Mesodermal cell (in vitro differentiated cells): ENCODE data around the gene SMIM1.

Source experiments
- H3K27ac ChIP-seq: 2 replicates; pipeline ENCODE4 v1.7.0; 2013; ENCODE audit warnings: mild to moderate bottlenecking, low read depth, low read length, moderate library complexity; ENCODE audit not compliant: severe bottlenecking
- H3K36me3 ChIP-seq: 2 replicates; pipeline ENCODE4 v1.7.1; 2013; ENCODE audit warnings: mild to moderate bottlenecking, low read length, moderate library complexity; ENCODE audit not compliant: control insufficient read depth, insufficient read depth
- H3K4me1 ChIP-seq: one replicate; pipeline ENCODE4 v1.7.1; 2013; ENCODE audit warnings: mild to moderate bottlenecking, low read length; ENCODE audit not compliant: insufficient read depth, control insufficient read depth, poor library complexity, severe bottlenecking
- H3K4me3 ChIP-seq: 2 replicates; pipeline ENCODE4 v1.7.0; 2013; ENCODE audit warnings: low read length, control low read depth, mild to moderate bottlenecking; ENCODE audit not compliant: insufficient read depth, poor library complexity, severe bottlenecking; ENCODE audit errors: extremely low read depth
- H3K9me3 ChIP-seq: 2 replicates; pipeline ENCODE4 v1.7.1; 2013; ENCODE audit warnings: mild to moderate bottlenecking, low read length, moderate library complexity; ENCODE audit not compliant: control insufficient read depth
- WGBS, 2 experiments: methylation state at CpG; one replicate each; pipeline ENCODE4 v1.1.5; 2013; ENCODE audit warnings: missing lambda C conversion rate in 2 of 2; ENCODE audit not compliant: insufficient coverage in 2 of 2; 5-methylcytosine and 5-hydroxymethylcytosine counted together

Gene SMIM1

GRCh38 chr1:3740042-3740441 lies 32.5 kb upstream of the SMIM1 start:
- Histone ChIP-seq H3K36me3 (peaks cover 78% of the 10 kb centered on the region), H3K4me1 (peaks cover 3% of the 10 kb centered on the region), H3K4me3 (no peak overlapping the region), H3K27ac (no peak overlapping the region), H3K9me3 (no peaks in the 10 kb centered on the region)
- 98 to 99% methylated on average over 9 of the region's 9 CpGs for WGBS, 2 experiments

DNA sequence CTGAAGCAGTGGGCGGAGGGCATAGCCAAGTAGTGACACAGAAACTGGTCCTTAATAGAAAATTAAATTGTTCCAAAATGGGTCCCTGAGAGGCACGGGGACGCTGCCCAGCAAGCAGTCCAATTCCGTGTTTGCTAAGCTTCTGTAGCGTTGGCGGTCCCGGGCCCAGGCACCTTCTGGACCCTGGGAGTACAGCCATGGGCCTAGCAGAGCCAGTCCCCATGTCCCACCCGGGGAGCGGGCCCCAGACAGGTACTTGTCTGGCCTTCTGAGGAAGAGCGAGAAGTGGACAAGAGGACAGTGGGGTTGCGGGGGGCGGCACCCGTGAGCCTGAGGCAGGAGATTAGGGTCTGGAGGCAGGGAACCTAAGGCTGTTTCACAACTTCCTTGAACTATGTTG lies 31.8 kb upstream of the SMIM1 start:
- Histone ChIP-seq H3K4me1 (peaks cover 6% of the 10 kb centered on the region), H3K27ac (no peak overlapping the region), H3K36me3 (peaks cover 75% of the 10 kb centered on the region), H3K9me3 (no peaks in the 10 kb centered on the region), H3K4me3 (no peak overlapping the region)
- WGBS, 2 experiments, result 97 to 98% methylated on average over 9 to 13 of the region's 13 CpGs

DNA sequence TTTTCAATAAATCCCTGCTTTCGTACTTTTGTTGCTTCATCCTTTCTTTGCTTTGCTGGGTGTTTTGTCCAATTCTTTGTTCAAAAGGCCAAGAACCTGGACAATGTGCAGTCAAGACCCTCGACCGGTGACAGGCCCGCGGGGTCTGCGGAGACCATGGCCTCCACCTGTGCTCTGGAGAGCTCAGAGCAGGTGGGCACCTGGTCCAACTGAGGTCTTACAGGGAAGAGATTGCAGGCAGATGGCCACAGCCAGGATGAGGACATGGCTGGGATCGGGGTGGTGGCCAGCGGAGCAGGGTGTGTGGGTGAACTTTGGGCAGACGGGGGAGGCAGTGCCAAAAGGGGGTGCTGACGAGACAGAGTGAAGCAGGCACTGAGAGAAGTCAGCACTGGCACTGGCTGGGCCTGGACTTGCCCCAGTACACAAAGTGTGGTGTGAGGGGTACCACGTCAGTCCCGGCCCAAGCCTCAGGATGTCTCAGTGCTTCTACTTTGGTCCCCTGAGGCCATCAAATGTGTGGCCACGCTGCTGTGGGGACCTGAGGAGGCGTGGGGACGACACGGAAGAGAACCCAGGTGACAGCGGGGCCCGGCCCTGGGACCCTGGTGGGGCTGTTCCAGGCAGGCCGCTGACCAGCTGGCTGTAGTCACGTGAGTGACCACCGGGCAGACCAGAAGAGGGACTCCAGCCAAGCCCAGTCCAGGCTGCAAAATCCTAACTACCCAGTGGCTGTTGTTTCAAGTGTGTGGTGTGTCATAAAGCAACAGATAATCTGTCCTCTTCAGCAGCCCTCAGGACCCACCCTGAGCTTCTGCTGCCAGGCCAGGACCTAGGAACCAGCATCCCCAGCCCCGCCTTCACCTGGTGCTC lies 30.7 kb upstream of the SMIM1 start:
- no peaks in the 10 kb centered on the region for H3K9me3 ChIP-seq
- no peak overlapping the region for H3K4me3 ChIP-seq
- 95 to 97% methylated on average over 19 to 20 of the region's 22 CpGs for whole genome bisulfite sequencing, 2 experiments
- peaks cover 65% of the 10 kb centered on the region for H3K36me3 ChIP-seq
- H3K4me1 ChIP-seq, result peaks cover 9% of the 10 kb centered on the region
- H3K27ac ChIP-seq, result no peak overlapping the region

DNA sequence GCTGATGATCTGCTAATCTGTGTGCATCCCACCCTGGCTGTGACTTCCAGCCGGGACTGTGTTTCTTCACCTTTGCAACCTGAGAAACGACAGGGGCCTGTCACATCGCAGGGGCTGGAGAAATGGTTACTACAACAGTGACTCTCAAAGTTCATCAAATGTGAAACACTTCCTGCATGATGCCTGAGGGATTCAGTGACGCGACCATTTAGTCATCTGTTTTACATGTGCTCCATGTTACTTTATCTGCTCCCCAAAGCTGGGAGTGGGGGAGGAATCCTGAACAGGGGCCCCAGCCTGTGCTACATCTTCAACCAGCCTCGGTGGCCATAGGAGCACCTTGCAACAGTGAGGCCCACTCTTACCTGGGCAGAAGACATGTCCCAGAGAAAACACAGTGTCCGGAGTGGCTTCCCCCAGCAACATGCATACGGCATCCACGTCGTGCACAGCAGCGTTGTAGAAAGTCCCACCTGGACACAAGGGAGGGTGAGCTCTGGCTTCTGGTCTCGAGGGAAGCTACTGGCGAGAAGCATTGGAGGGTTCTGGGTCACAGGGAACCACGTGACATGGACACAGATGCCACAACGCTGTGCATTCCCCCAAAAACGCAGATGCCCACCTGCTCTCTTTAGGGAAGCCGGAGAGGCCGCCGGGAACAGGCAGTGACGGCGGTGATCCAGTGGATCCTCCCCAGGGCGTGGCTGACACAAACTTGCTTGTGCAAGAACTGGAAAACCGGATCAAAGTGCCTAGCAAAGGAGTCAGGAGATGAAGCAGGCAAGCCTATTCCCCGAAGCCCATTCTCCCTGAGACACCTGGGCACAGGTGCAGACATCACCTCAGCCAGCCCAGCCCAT lies 29.9 kb upstream of the SMIM1 start:
- Histone ChIP-seq H3K4me3 (no peak overlapping the region), H3K9me3 (no peaks in the 10 kb centered on the region), H3K36me3 (peaks cover 57% of the 10 kb centered on the region), H3K27ac (no peak overlapping the region), H3K4me1 (peaks cover 9% of the 10 kb centered on the region)
- 95 to 97% methylated on average over 24 of the region's 24 CpGs for WGBS, 2 experiments

DNA sequence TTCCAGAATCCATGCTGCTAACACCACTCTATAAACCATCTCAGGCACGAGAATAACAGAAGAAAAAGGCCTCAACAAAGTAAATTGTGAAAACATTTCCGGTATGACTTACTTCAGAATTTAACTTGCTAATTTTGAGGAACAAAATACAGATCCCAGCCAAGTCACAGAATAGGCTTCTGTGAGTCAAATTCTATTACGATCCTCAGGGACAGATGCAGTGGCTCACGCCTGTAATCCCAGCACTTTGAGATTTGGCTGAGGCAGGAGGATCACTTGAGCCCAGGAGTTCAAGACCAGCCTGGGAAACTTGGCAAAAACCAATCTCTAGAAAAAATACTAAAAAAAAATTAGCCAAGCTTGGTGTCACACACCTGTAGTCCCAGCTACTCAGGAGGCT lies 29.1 kb upstream of the SMIM1 start:
- no peak overlapping the region for H3K4me3 ChIP-seq
- peaks cover 49% of the 10 kb centered on the region for H3K36me3 ChIP-seq
- peaks cover 9% of the 10 kb centered on the region for H3K4me1 ChIP-seq
- no peak overlapping the region for H3K27ac ChIP-seq
- WGBS, 2 experiments, result 84 to 94% methylated on average over 4 of the region's 4 CpGs
- H3K9me3 ChIP-seq, result no peaks in the 10 kb centered on the region

DNA sequence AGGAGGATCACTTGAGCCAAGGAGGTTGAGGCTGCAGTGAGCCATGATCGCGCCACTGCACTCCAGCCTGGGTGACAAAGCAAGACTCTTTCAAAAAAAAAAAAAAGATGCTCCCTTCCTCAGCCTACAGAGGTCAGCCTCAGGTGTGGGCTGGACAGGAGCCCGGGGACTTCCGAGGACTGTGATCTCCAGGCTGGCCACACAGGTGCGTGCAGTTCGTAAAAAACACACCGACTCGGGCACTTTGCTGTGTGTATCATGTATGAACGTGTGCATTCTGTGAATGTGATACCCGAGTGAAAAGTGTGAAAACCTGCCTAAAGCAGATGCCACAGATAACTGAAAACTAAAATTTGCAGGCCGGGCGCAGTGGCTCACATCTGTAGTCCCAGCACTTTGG lies 28.7 kb upstream of the SMIM1 start:
- Histone ChIP-seq H3K27ac (no peak overlapping the region), H3K4me3 (no peak overlapping the region), H3K4me1 (peaks cover 9% of the 10 kb centered on the region), H3K9me3 (no peaks in the 10 kb centered on the region), H3K36me3 (peaks cover 45% of the 10 kb centered on the region)
- WGBS, 2 experiments, result 93 to 98% methylated on average over 10 to 12 of the region's 12 CpGs

DNA sequence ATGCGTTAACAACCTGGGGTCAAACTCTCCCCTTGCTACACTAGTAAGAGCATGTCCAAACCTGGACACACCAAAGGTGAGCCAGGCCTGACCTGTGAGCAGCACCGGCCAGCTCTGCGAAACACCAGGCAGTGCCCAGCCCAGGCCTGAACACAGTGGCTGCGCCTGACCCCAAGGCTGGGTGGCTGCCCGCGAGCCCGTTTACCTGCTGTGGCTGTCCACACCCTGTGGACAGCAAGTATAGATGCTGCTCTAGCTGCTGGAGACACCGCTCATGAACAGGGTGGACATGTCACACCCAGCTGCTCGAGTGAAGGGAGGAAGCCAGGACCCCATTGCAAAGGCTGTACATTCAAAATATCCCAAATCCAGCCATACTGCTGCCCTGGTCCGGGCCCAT lies 27.9 kb upstream of the SMIM1 start:
- WGBS, 2 experiments, result 87 to 92% methylated on average over 8 to 10 of the region's 10 CpGs
- Histone ChIP-seq H3K9me3 (no peaks in the 10 kb centered on the region), H3K36me3 (peaks cover 39% of the 10 kb centered on the region), H3K4me1 (peaks cover 9% of the 10 kb centered on the region), H3K4me3 (no peak overlapping the region), H3K27ac (no peak overlapping the region)

GRCh38 chr1:3745071-3745470 lies 27.5 kb upstream of the SMIM1 start:
- Histone ChIP-seq H3K4me1 (peaks cover 9% of the 10 kb centered on the region), H3K9me3 (no peaks in the 10 kb centered on the region), H3K36me3 (peaks cover 37% of the 10 kb centered on the region), H3K27ac (no peak overlapping the region), H3K4me3 (no peak overlapping the region)
- WGBS, 2 experiments, result 92 to 96% methylated on average over 10 to 11 of the region's 12 CpGs

DNA sequence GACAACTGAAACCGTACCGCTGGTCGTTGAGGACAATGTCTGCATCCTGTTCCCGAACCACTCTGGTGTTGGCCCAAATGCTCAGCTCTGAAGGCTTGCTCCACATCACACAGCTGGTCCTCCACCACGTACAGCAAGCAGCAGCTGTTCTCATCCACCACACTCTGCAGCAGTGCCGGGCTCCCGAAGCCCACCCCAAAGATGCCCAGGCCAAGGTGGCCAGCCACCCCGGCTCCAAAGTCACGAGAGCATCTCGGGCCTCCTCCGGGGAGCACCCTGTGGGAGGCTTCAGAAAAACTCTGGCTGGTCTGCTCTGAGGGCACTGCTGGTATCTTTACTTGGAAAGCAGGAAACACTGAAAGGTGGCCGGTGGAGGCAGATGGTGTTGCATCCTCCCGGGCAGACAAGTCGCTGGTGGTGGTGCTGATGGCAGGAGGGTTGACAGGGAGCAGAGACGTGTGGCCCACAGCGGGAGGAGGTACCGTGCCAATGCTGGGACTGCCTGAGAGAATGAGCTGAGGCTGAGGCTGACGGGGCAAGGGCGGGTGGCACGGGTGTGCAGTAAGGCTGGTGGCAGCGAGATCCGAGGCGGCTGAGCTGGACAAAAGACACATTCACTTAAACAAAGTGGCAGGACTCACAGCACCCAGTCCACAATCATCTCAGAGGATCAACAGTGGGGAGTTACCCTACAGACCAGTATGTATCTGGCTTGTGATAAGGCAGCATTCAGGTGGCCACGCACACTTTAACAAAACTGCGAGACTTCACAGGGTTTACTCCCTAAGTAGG lies 26.8 kb upstream of the SMIM1 start:
- peak overlapping the region; percentile 86 for H3K4me3 ChIP-seq
- no peaks in the 10 kb centered on the region for H3K9me3 ChIP-seq
- H3K27ac ChIP-seq, result no peak overlapping the region
- peaks cover 31% of the 10 kb centered on the region for H3K36me3 ChIP-seq
- H3K4me1 ChIP-seq, result peaks cover 9% of the 10 kb centered on the region
- WGBS, 2 experiments, result 84 to 87% methylated on average over 23 to 25 of the region's 25 CpGs

- Histone ChIP-seq H3K4me3 (peak overlapping the region; percentile 86), H3K4me1 (peaks cover 9% of the 10 kb centered on the region), H3K27ac (no peak overlapping the region), H3K36me3 (peaks cover 24% of the 10 kb centered on the region), H3K9me3 (no peaks in the 10 kb centered on the region)
- 7 to 8% methylated on average over 32 to 33 of the region's 35 CpGs for WGBS, 2 experiments
Measured at GRCh38 chr1:3746389-3746829, 26.1 kb upstream of the SMIM1 start.
